Measurements from ENCODE around the gene CPXM2. TPM values are rescaled to one million over a fixed set of nuclear protein-coding genes. Genes with fewer than 3 reads are reported as not detected.
"Not testable (repeated sequence)": the region's sequence is repeated elsewhere in the genome, so short reads cannot be mapped to it uniquely, and the experiment has no call there.

The CPXM2 gene
- total RNA-seq, 1 experiment from 2014 or later: not detected

DNA sequence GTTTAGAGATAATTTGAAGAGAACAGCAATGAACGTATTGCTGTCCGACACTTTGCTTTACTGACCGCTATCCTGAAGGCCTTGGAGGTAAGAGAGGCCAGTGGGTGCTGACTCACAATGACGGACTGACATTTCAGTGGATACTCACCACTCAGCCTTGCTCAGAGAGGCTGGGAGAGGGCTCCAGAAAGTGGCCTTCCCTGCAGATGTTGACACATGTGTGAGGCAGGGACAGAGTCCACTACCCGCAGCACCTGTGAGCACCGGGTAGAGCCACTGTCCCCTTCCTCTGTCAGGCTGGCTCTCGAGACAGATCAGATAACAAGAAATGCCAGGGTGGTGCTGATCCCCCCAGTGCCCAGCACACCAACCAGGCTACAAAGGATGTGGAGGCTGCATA lies 150.5 kb downstream of the CPXM2 start:
- ChIA-PET CTCF (no interaction called here), POLR2A (no interaction called here)
- in situ Hi-C loops (cut with HindIII; ENCODE audit: low pct_unique_long_range_greater_than_20kb, low sequenced_read_pairs): no loop called here
- Histone ChIP-seq H3K27ac (ENCODE audit: low read length) (no peak overlapping the region), H3K27me3 (ENCODE audit: control insufficient read depth, insufficient read depth, low read length) (0 out of 2 replicates have a peak, but pooled peaks cover 2% of the 10 kb centered on the region), H3K4me3 (ENCODE audit: low read depth in 2 of 2, low read length in 2 of 2) (no peak overlapping the region), H3K9me3 (ENCODE audit: control insufficient read depth, insufficient read depth, low read depth, low read length) (no peaks in the 10 kb centered on the region), H3K36me3 (ENCODE audit: control insufficient read depth, insufficient read depth, low read length) (no peaks in the 10 kb centered on the region), H3K4me1 (ENCODE audit: control insufficient read depth, insufficient read depth, low read length) (peaks cover 5% of the 10 kb centered on the region; the same call in 1 of the 2 replicates)
- ATAC-seq (no peak), DNase-seq (ENCODE audit: low read depth, low spot score) (no peak)
- BruUV-seq (replicated peaks): no TSS peak
- TF ChIP-seq, protein P1, sequence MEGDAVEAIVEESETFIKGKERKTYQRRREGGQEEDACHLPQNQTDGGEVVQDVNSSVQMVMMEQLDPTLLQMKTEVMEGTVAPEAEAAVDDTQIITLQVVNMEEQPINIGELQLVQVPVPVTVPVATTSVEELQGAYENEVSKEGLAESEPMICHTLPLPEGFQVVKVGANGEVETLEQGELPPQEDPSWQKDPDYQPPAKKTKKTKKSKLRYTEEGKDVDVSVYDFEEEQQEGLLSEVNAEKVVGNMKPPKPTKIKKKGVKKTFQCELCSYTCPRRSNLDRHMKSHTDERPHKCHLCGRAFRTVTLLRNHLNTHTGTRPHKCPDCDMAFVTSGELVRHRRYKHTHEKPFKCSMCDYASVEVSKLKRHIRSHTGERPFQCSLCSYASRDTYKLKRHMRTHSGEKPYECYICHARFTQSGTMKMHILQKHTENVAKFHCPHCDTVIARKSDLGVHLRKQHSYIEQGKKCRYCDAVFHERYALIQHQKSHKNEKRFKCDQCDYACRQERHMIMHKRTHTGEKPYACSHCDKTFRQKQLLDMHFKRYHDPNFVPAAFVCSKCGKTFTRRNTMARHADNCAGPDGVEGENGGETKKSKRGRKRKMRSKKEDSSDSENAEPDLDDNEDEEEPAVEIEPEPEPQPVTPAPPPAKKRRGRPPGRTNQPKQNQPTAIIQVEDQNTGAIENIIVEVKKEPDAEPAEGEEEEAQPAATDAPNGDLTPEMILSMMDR (IDR thresholded peaks at IDR 0.05): no peak
- no peak for TF ChIP-seq SIN3A (IDR thresholded peaks at IDR 0.05; ENCODE audit: borderline replicate concordance, insufficient read depth, low read depth, low read length)
- TF ChIP-seq, protein P2, sequence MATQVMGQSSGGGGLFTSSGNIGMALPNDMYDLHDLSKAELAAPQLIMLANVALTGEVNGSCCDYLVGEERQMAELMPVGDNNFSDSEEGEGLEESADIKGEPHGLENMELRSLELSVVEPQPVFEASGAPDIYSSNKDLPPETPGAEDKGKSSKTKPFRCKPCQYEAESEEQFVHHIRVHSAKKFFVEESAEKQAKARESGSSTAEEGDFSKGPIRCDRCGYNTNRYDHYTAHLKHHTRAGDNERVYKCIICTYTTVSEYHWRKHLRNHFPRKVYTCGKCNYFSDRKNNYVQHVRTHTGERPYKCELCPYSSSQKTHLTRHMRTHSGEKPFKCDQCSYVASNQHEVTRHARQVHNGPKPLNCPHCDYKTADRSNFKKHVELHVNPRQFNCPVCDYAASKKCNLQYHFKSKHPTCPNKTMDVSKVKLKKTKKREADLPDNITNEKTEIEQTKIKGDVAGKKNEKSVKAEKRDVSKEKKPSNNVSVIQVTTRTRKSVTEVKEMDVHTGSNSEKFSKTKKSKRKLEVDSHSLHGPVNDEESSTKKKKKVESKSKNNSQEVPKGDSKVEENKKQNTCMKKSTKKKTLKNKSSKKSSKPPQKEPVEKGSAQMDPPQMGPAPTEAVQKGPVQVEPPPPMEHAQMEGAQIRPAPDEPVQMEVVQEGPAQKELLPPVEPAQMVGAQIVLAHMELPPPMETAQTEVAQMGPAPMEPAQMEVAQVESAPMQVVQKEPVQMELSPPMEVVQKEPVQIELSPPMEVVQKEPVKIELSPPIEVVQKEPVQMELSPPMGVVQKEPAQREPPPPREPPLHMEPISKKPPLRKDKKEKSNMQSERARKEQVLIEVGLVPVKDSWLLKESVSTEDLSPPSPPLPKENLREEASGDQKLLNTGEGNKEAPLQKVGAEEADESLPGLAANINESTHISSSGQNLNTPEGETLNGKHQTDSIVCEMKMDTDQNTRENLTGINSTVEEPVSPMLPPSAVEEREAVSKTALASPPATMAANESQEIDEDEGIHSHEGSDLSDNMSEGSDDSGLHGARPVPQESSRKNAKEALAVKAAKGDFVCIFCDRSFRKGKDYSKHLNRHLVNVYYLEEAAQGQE (IDR thresholded peaks at IDR 0.05; ENCODE audit: insufficient read depth in 1 of 2, low read depth in 2 of 2, low read length in 1 of 2): no peak
- TF ChIP-seq POLR2AphosphoS5 (IDR thresholded peaks at IDR 0.05; ENCODE audit: low read depth, low read length): no peak
- TF ChIP-seq TCF7L2 (IDR thresholded peaks at IDR 0.05; ENCODE audit: low read depth, low read length): no peak
- intact Hi-C loops (cut with micrococcal nuclease; ENCODE audit: unreplicated experiment): no loop called here

DNA sequence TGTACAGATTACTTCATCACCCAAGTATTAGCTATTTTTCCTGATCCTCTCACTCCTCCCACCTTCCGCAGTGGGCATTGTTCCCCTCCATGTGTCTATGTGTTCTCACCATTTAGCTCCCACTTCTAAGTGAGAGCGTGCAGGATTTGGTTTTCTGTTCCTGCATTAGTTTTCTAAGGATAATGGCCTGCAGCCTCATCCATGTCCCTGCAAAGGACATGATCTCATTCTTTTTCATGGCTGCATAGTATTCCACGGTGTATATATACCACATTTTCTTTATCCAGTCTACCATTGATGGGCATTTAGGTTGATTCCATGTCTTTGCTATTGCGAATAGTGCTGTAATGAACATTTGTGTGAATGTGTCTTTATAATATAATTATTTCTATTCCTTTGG lies 154.7 kb downstream of the CPXM2 start:
- in situ Hi-C loops (cut with HindIII; ENCODE audit: low pct_unique_long_range_greater_than_20kb, low sequenced_read_pairs); H3K4me3 ChIP-seq (ENCODE audit: low read depth in 2 of 2, low read length in 2 of 2); BruUV-seq (replicated peaks); POLR2A ChIA-PET; CTCF ChIA-PET; ATAC-seq; H3K36me3 ChIP-seq (ENCODE audit: control insufficient read depth, insufficient read depth, low read length); DNase-seq (ENCODE audit: low read depth, low spot score); H3K27me3 ChIP-seq (ENCODE audit: control insufficient read depth, insufficient read depth, low read length); H3K9me3 ChIP-seq (ENCODE audit: control insufficient read depth, insufficient read depth, low read depth, low read length); intact Hi-C loops (cut with micrococcal nuclease; ENCODE audit: unreplicated experiment); H3K27ac ChIP-seq (ENCODE audit: low read length); H3K4me1 ChIP-seq (ENCODE audit: control insufficient read depth, insufficient read depth, low read length): not testable (repeated sequence)

DNA sequence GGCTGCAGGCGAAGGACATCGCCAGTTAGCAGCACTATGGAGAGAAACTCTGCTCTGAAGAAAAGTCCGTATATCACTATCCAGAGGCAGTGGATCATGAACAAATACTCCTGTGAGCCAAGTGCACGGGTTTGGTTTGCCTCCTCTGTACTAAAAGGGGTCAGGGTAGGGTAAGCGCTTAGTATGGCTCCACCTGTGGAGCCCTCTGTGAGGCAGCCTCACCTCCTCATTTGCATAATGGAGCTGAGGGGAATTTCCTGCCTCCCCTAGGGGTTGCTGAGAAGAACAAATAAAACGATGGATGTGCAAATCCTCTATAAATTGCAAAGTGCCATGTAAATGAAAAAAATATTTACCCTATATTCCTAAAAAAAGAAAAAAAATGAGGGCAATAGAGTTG lies 162.1 kb downstream of the CPXM2 start:
- Histone ChIP-seq H3K27ac (ENCODE audit: low read length) (no peak overlapping the region), H3K9me3 (ENCODE audit: control insufficient read depth, insufficient read depth, low read depth, low read length) (no peaks in the 10 kb centered on the region; the same call in 1 of the 2 replicates), H3K4me3 (ENCODE audit: low read depth in 2 of 2, low read length in 2 of 2) (no peak overlapping the region), H3K36me3 (ENCODE audit: control insufficient read depth, insufficient read depth, low read length) (no peaks in the 10 kb centered on the region), H3K4me1 (ENCODE audit: control insufficient read depth, insufficient read depth, low read length) (no peaks in the 10 kb centered on the region), H3K27me3 (ENCODE audit: control insufficient read depth, insufficient read depth, low read length) (no peaks in the 10 kb centered on the region; the same call in 1 of the 2 replicates)
- in situ Hi-C loops (cut with HindIII; ENCODE audit: low pct_unique_long_range_greater_than_20kb, low sequenced_read_pairs): no loop called here
- BruUV-seq (replicated peaks): no TSS peak
- intact Hi-C loops (cut with micrococcal nuclease; ENCODE audit: unreplicated experiment): no loop called here
- ChIA-PET POLR2A (no interaction called here), CTCF (no interaction called here)
- no peak for ATAC-seq
- DNase-seq (ENCODE audit: low read depth, low spot score): no peak
- no peak for TF ChIP-seq POLR2AphosphoS5 (IDR thresholded peaks at IDR 0.05; ENCODE audit: low read depth, low read length)
- TF ChIP-seq, protein P2 (IDR thresholded peaks at IDR 0.05; ENCODE audit: insufficient read depth in 1 of 2, low read depth in 2 of 2, low read length in 1 of 2): no peak
- TF ChIP-seq, protein P1 (IDR thresholded peaks at IDR 0.05): no peak
- TF ChIP-seq TCF7L2 (IDR thresholded peaks at IDR 0.05; ENCODE audit: low read depth, low read length): no peak
- TF ChIP-seq SIN3A (IDR thresholded peaks at IDR 0.05; ENCODE audit: borderline replicate concordance, insufficient read depth, low read depth, low read length): no peak

Measured in Panc1 (cell line).